IPS-20b (cell line): ENCODE results near the gene OR2A7.
"Not testable (repeated sequence)": the region's sequence is repeated elsewhere in the genome, so short reads cannot be mapped to it uniquely, and the experiment has no call there.

Experiments
- H3K27ac ChIP-seq: one replicate; pipeline ENCODE4 v1.5.1; 2013; ENCODE audit warnings: low read length
- H3K27me3 ChIP-seq: 2 replicates; pipeline ENCODE4 v1.6.1; 2013; ENCODE audit warnings: mild to moderate bottlenecking, low read length, inconsistent platforms; ENCODE audit not compliant: insufficient read depth
- H3K36me3 ChIP-seq: 2 replicates; pipeline ENCODE4 v1.6.1; 2013; ENCODE audit warnings: low read depth, mild to moderate bottlenecking, inconsistent platforms, low read length, moderate library complexity; ENCODE audit not compliant: insufficient read depth
- H3K4me1 ChIP-seq: 2 replicates; pipeline ENCODE4 v1.6.1; 2013; ENCODE audit warnings: mild to moderate bottlenecking, control low read depth, inconsistent platforms, low read length, moderate library complexity; ENCODE audit not compliant: insufficient read depth
- H3K4me3 ChIP-seq: 2 replicates; pipeline ENCODE4 v1.5.1; 2013; ENCODE audit warnings: mild to moderate bottlenecking, low read length, inconsistent platforms
- H3K9ac ChIP-seq: 2 replicates; pipeline ENCODE4 v1.6.1; 2013; ENCODE audit warnings: low read depth, mild to moderate bottlenecking, inconsistent platforms, low read length, moderate library complexity
- H3K9me3 ChIP-seq: 2 replicates; pipeline ENCODE4 v1.6.1; 2013; ENCODE audit warnings: mild to moderate bottlenecking, low read depth, low read length, inconsistent platforms; ENCODE audit not compliant: insufficient read depth

The OR2A7 gene

DNA sequence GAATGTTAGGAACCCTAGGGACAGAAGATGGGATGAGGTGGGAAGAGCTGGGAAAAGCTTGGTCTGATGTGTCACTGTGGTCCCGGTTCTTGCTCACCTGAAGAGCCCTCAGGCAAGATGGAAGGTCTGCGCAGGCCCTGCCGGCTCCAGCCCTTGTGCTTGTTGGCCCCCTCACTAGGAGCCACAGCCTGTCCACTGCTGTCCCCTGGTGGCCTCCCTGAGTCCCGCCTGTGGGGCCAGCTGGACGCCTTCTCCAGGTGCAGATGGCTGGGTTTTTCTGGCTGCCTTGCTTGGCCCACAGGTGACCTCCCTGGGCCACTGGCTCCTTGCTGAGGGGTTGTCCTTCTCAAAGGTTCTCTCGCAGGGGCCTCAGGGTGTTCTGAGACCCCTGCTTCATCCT lies 19.1 kb upstream of the OR2A7 start:
- not testable (repeated sequence) for H3K9ac ChIP-seq, H3K36me3 ChIP-seq, H3K9me3 ChIP-seq

DNA sequence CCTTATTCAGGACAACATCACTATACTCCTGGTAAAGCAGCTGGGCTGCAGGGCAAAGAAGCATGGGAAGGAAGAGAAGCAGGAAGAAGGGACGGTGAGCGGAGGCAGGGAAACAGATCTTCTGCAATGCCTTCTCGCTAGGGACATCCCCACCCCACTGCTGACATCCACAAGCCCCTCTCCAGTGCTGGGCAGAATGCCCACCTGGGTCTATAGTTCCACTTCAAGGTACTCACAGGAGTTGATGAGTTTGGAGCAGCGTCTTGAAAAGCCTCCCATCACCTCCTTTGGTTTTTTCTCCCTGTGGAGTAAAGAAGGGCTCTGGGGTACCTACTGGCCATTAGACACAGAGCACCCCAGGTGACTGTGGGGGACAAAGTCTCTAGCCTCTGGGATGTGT lies 17.9 kb upstream of the OR2A7 start:
- not testable (repeated sequence) for H3K9me3 ChIP-seq, H3K36me3 ChIP-seq, H3K4me3 ChIP-seq, H3K27me3 ChIP-seq, H3K4me1 ChIP-seq, H3K27ac ChIP-seq, H3K9ac ChIP-seq

More for the DNA sequence above, 19.1 kb upstream of the OR2A7 start:
- not testable (repeated sequence) for H3K27ac ChIP-seq, H3K4me1 ChIP-seq, H3K4me3 ChIP-seq, H3K27me3 ChIP-seq

DNA sequence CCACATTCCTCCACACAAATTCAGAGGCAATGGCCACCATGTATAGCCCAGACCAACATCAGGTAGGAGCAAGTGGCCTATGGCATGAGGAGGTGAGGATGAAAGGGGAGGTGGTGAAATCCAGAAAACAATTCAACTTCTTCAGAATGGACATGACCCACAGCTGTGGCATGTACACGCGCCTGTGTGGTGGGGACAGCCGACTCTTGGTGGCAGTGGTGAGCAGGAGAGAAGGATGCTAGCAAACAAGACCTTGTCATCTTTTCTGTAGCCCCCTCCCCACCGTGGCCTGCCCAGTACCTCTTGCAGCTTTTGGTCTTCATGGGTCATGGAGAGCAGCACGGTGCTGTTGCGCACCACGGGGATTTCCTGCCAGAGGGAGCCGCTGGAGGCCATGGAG lies 17.4 kb upstream of the OR2A7 start:
- H3K27ac ChIP-seq, H3K36me3 ChIP-seq, H3K9ac ChIP-seq, H3K4me1 ChIP-seq, H3K4me3 ChIP-seq, H3K27me3 ChIP-seq, H3K9me3 ChIP-seq: not testable (repeated sequence)

DNA sequence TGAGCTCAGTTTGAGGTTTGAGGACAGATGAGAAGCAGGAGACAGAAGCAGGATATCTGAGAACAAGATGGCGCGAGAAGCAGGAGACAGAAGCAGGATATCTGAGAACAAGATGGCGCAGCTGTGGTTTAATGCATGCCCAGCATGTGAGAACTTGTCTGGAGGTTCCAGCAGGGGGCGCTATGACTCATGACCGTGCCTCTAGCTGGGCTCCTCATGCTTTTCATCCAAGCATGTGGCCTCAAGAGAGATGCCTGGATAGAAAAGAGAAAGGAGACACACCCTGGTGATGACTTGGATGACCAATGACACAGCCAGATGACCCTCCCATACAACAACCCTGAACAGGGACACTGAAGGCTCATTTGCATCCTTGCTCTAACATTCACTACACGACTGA lies 15.4 kb upstream of the OR2A7 start:
- H3K27ac ChIP-seq, H3K9me3 ChIP-seq, H3K4me3 ChIP-seq, H3K36me3 ChIP-seq, H3K27me3 ChIP-seq, H3K9ac ChIP-seq, H3K4me1 ChIP-seq: not testable (repeated sequence)

DNA sequence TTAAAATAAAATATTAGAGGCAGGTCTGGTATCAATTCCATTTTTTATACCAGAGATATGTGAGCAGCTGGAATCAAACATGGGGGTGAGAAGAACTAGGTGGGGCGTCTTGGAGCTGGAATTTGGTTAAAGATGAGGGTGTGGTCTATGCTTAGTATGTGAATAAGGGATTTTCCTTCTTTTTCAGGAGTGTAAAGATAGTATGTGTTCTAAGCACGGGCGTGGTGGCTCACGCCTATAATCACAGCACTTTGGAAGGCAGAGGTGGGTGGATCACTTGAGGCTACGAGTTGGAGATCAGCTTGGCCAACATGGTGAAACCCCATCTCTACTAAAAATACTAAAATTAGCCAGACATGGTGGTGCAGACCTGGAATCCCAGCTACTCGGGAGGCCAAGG lies 10.7 kb upstream of the OR2A7 start:
- H3K27me3 ChIP-seq, H3K9me3 ChIP-seq, H3K9ac ChIP-seq, H3K36me3 ChIP-seq, H3K4me3 ChIP-seq, H3K4me1 ChIP-seq, H3K27ac ChIP-seq: not testable (repeated sequence)

DNA sequence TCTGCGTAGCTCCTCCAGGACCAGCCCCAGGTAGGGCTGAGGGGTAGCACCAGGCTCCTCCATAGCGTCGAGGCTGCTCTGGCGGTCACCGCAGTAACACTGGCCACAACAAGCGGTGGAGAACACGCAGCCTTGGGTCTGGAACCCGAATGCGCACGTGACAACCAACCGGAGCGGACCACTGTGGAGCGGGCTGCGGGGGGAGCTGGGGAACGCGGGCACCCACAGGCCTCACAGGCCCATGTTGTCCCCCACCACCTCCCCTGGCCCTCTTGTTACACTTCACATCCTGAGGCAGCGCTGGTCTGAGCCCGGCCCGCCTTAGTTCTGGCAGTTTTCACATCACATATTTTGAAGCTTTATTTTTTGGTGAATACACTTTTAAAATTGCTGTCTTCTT lies 4.6 kb upstream of the OR2A7 start, which contains the start of gene CTAGE8:
Gene CTAGE8 (minus strand): TSS at position 101 of the 400 bp plus-strand sequence. CDS start 38 bp downstream, at position 63.
- not testable (repeated sequence) for H3K36me3 ChIP-seq, H3K27me3 ChIP-seq, H3K9ac ChIP-seq, H3K4me3 ChIP-seq, H3K9me3 ChIP-seq, H3K27ac ChIP-seq, H3K4me1 ChIP-seq

DNA sequence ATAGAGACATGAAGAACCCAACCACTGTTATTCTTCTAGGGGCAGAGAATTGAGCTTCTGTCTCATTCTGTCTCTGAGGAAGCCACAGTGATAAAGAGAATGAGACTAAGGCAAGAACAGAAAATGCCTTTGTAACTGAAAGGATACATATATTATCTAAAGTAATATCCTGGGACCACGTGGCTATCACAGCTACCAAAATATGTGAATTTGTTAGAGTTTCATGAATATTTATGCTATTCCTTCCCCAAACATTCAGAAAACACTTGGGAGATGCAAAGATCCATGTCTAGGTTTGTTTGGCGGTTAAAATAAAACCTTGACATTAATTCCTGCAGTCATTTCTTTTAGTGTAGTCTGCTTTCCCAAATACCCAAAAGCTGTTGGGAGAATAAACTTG lies 2.5 kb downstream of the OR2A7 start:
- H3K4me3 ChIP-seq, H3K9me3 ChIP-seq, H3K9ac ChIP-seq, H3K27me3 ChIP-seq, H3K4me1 ChIP-seq, H3K27ac ChIP-seq, H3K36me3 ChIP-seq: not testable (repeated sequence)

DNA sequence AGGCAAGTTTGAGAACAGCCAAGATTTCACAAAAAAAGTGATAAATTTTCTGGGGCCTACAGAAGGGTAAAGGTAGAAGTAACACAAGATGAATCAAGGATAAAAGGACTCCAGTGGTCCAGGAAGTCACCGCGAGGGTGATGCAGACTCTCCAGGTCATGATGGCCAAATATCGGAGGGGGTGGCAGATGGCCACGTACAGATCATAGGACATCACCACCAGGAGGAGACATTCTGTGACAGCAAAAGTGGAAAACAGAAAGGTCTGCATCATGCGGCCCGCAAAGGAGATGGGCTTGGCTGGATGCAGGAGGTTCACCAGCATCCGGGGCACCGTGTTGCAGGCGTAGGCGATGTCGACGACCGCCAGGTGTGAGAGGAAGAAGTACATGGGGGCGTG lies 5.5 kb downstream of the OR2A7 start:
- not testable (repeated sequence) for H3K4me1 ChIP-seq, H3K36me3 ChIP-seq, H3K4me3 ChIP-seq, H3K27ac ChIP-seq, H3K9ac ChIP-seq, H3K9me3 ChIP-seq, H3K27me3 ChIP-seq

DNA sequence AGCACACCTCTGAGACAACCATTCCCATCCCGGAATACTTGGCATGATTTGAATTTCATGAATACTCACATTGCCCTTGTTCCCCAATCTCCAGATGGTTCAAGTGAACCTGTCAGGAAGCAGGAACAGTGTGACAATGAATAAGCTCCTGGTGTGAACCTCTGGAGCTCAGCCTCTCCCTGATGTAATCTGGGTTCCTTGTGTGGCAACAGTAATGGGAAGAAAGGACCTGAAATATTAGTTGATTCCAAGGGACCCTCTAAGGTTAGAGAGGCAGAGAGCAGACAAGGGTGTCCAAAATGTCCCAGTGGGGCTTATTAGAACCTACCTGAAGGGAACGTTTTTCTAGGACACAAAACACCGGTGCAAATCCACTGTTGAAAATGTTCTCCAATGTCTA lies 8.5 kb downstream of the OR2A7 start:
- H3K27me3 ChIP-seq, result no peaks in the 10 kb centered on the region
- peaks cover 3% of the 10 kb centered on the region for H3K4me1 ChIP-seq

DNA sequence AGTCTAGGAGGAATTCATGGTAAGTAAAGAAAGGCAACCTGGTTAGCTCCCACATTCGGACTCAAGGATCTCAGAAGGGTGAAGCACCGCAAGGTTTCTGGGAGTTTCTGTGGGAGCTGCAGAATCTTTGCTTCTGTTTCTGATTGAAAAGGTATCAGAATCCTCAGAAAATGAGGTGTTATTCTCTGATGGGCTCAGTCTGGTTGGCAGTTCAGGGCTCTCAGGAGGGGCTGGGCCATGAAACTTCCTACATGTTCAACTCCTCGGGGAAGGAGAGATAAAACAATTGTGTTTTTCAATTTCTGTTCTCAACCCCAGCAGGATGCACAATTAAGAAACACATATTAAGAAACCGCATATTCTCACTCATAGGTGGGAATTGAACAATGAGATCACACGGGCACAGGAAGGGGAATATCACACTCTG lies 9.1 kb downstream of the OR2A7 start:
- H3K4me3 ChIP-seq, result no peak overlapping the region
- no peaks in the 10 kb centered on the region for H3K9me3 ChIP-seq
- H3K4me1 ChIP-seq, result peaks cover 3% of the 10 kb centered on the region
- no peaks in the 10 kb centered on the region for H3K36me3 ChIP-seq
- H3K27me3 ChIP-seq, result no peaks in the 10 kb centered on the region
- no peak overlapping the region for H3K27ac ChIP-seq
- no peak overlapping the region for H3K9ac ChIP-seq

More for the DNA sequence above, 8.5 kb downstream of the OR2A7 start:
- no peaks in the 10 kb centered on the region for H3K9me3 ChIP-seq
- H3K27ac ChIP-seq, result no peak overlapping the region
- no peak overlapping the region for H3K4me3 ChIP-seq
- H3K9ac ChIP-seq, result no peak overlapping the region
- no peaks in the 10 kb centered on the region for H3K36me3 ChIP-seq

DNA sequence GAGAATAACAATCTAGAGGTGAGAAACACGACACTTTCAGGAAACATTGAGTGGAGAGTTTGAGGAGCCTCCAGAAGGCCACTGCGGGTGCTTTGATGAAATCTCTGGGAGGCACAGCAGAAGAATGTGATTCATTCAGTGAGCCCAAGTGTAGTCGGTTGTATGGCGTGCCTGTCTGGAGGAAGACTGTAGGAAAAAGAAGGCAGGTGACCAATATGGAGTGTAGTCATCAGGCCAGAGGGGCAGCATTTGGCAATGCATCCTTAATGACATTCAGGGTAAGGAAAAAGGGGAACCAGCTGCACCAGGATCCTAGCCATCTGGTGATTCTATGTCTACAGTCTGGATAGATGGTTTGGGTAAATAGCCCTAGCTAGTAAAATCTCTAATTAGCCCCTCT lies 12.3 kb downstream of the OR2A7 start:
- not testable (repeated sequence) for H3K4me1 ChIP-seq, H3K4me3 ChIP-seq, H3K9me3 ChIP-seq, H3K27me3 ChIP-seq, H3K9ac ChIP-seq, H3K36me3 ChIP-seq, H3K27ac ChIP-seq

DNA sequence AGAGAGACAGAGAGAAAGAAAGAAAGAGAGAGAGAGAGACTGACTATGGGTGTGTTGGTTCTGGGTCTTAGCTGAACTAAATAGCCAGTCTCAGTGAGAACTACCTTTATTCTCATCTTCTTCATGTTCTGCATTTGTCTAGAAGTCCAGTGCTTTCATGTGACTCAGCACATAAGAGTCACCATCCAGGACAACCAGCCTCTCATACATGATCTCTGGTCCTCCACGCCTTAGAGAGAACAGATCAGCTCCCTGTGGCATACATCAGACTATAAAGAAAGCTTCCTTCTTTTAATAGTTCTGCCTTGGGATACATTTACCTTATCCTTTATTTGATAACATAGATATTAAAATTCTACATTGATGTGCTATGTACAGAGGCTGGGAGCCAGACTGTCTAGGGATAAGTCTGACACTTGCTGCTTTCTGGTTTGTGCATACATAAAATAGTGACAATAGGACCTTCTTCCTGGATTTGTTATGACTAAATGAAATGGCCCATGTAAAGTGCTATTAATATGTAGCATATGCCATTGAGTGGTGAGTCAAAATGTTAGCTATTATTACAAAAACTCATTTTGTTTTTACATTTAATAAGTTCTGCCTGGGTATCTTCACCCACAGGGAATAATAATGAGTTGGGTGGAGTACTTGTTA lies 16.8 kb downstream of the OR2A7 start:
- not testable (repeated sequence) for H3K4me1 ChIP-seq, H3K27ac ChIP-seq, H3K27me3 ChIP-seq, H3K9ac ChIP-seq, H3K36me3 ChIP-seq, H3K4me3 ChIP-seq, H3K9me3 ChIP-seq

DNA sequence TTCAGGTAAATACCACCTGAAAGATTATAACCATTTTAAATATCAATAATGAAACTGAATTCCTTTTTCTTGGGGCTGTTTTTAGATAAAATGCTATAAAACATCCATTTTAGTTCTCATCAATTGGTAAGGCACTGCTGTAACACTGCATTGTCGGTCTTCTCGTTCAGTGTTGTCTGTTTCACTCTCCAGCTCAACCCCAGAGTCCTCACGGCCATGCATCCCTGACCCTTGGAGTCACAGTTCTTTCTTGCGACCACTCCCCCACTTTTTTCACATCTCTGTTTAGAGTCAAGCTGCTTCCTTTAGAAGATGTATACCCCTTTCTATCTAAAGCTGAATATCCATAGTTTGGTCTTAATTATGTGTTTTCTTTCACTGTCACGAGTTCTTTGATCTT lies 17.6 kb downstream of the OR2A7 start:
- H3K4me3 ChIP-seq, H3K4me1 ChIP-seq, H3K9ac ChIP-seq, H3K27me3 ChIP-seq, H3K36me3 ChIP-seq, H3K27ac ChIP-seq, H3K9me3 ChIP-seq: not testable (repeated sequence)
